Liver (tissue), 9 donors: ENCODE results near the gene SRRM3. TPM values are rescaled to one million over a fixed set of nuclear protein-coding genes. Genes with fewer than 3 reads are reported as not detected.

Experiments used
- DNase-seq: peaks from one replicate; pipeline ENCODE4 v3.0.0-alpha.2; 2017; ENCODE audit warnings: low spot score
- H3K27ac ChIP-seq, 2 donors: one replicate each; pipeline ENCODE4 v1.7.0; 2013; ENCODE audit warnings: inconsistent platforms in 2 of 2, low read length in 2 of 2, control low read depth in 1 of 2, low read depth in 1 of 2, mild to moderate bottlenecking in 1 of 2
- H3K27me3 ChIP-seq, 4 donors: one replicate each; pipeline versions ENCODE4 v1.6.1 to v1.7.0; 2013; ENCODE audit warnings: low read length in 3 of 4, inconsistent platforms in 1 of 4, mild to moderate bottlenecking in 1 of 4, moderate library complexity in 1 of 4; ENCODE audit not compliant: control insufficient read depth in 4 of 4, insufficient read depth in 4 of 4
- H3K36me3 ChIP-seq, 4 donors: one replicate each; pipeline versions ENCODE4 v1.6.1 to v1.7.0; 2013; ENCODE audit warnings: low read length in 3 of 4, mild to moderate bottlenecking in 3 of 4, low read depth in 1 of 4, moderate library complexity in 1 of 4; ENCODE audit not compliant: control insufficient read depth in 4 of 4, insufficient read depth in 3 of 4
- H3K4me1 ChIP-seq, 4 donors: one replicate each; pipeline versions ENCODE4 v1.6.1 to v1.7.0; 2013; ENCODE audit warnings: low read length in 3 of 4, mild to moderate bottlenecking in 3 of 4, moderate library complexity in 1 of 4; ENCODE audit not compliant: control insufficient read depth in 4 of 4, insufficient read depth in 4 of 4
- H3K4me3 ChIP-seq, 3 donors: one replicate each; pipeline versions ENCODE4 v1.6.1 to v1.7.0; 2013; ENCODE audit warnings: low read length in 3 of 3, control low read depth in 1 of 3, low read depth in 1 of 3, mild to moderate bottlenecking in 1 of 3
- H3K9ac ChIP-seq, 2 donors: one replicate each; pipeline ENCODE4 v1.7.0; 2013; ENCODE audit warnings: low read length in 2 of 2, mild to moderate bottlenecking in 2 of 2, moderate library complexity in 2 of 2, control low read depth in 1 of 2, low read depth in 1 of 2
- H3K9me3 ChIP-seq, 4 donors: one replicate each; pipeline versions ENCODE4 v1.6.1 to v1.7.0; 2013; ENCODE audit warnings: low read length in 3 of 4; ENCODE audit not compliant: control insufficient read depth in 4 of 4
- CTCF ChIP-seq: fragments of 150-350 bp; IDR thresholded peaks from 2 replicates; pipeline ENCODE4 v1.5.1; 2017; ENCODE audit warnings: improper control_type of control experiment, low read depth, low read length; ENCODE audit not compliant: missing input control
- EGR1 ChIP-seq, 2 donors: IDR thresholded peaks; 2 replicates each; pipeline ENCODE4 v1.6.1; 2016 to 2018; ENCODE audit warnings: antibody characterized with exemption in 2 of 2, low read depth in 2 of 2
- FOXA1 ChIP-seq: IDR thresholded peaks from 2 replicates; pipeline ENCODE4 v1.6.1; 2016; ENCODE audit warnings: antibody characterized with exemption
- FOXA2 ChIP-seq: IDR thresholded peaks from 2 replicates; pipeline ENCODE4 v1.6.1; 2016; ENCODE audit warnings: antibody characterized with exemption
- GABPA ChIP-seq, 2 donors: IDR thresholded peaks in 1 of 2; conservative IDR thresholded peaks in 1 of 2; 2 replicates each; pipeline ENCODE4 v1.6.1; 2016; ENCODE audit warnings: antibody characterized with exemption in 2 of 2, mild to moderate bottlenecking in 1 of 2, moderate library complexity in 1 of 2
- HNF4A ChIP-seq, 2 donors: conservative IDR thresholded peaks; 2 replicates each; pipeline ENCODE4 v1.6.1; 2016; ENCODE audit warnings: antibody characterized with exemption in 2 of 2, mild to moderate bottlenecking in 2 of 2
- HNF4G ChIP-seq: IDR thresholded peaks from 2 replicates; pipeline ENCODE4 v1.6.1; 2016; ENCODE audit warnings: antibody characterized with exemption
- JUND ChIP-seq, 2 donors: IDR thresholded peaks; 2 replicates each; pipeline ENCODE4 v1.6.1; 2016; ENCODE audit warnings: antibody characterized with exemption in 2 of 2
- MAX ChIP-seq: IDR thresholded peaks from 2 replicates; pipeline ENCODE4 v1.6.1; 2016; ENCODE audit warnings: antibody characterized with exemption
- NR2F2 ChIP-seq: IDR thresholded peaks from 2 replicates; pipeline ENCODE4 v1.6.1; 2016; ENCODE audit warnings: antibody characterized with exemption
- RAD21 ChIP-seq, 2 donors: IDR thresholded peaks; 2 replicates each; pipeline ENCODE4 v1.6.1; 2016; ENCODE audit warnings: antibody characterized with exemption in 2 of 2, mild to moderate bottlenecking in 2 of 2
- RXRA ChIP-seq, 2 donors: IDR thresholded peaks; 2 replicates each; pipeline ENCODE4 v1.6.1; 2017 to 2018; ENCODE audit warnings: antibody characterized with exemption in 2 of 2, mild to moderate bottlenecking in 1 of 2
- SP1 ChIP-seq: IDR thresholded peaks from 2 replicates; pipeline ENCODE4 v1.6.1; 2018; ENCODE audit warnings: antibody characterized with exemption, mild to moderate bottlenecking
- YY1 ChIP-seq: IDR thresholded peaks from 2 replicates; pipeline ENCODE4 v1.6.1; 2016; ENCODE audit warnings: antibody characterized with exemption, mild to moderate bottlenecking
- WGBS: extraction: QIAGEN DNeasy Blood & Tissue Kit; methylation state at CpG from one replicate; pipeline ENCODE4 v1.1.7; 2013; 5-methylcytosine and 5-hydroxymethylcytosine counted together
- polyA plus RNA-seq, 2 donors: library from polyadenylated mRNA; stranded (reverse) in 1 of 2; unstranded in 1 of 2; fragments of 200-250 nt in 1 of 2; fragments of >200 nt in 1 of 2; fragmentation: Nextera tagmentation in 1 of 2; extraction: Ambion mirVana in 1 of 2; gene quantifications; one replicate each; pipeline versions ENCODE4 v1.2.1 to v1.2.3, GENCODE V29; 2013 to 2015
- total RNA-seq, 2 donors: library from RNA; depleted of rRNA; stranded (reverse); fragments of >200 nt; gene quantifications; one replicate each; pipeline ENCODE4 v1.2.3, GENCODE V29; 2014
- TF ChIP-seq, protein P1 (sequence below): IDR thresholded peaks from 2 replicates; pipeline ENCODE4 v1.6.1; 2016; ENCODE audit warnings: antibody characterized with exemption, mild to moderate bottlenecking
- donor health status: healthy.
- donor health status: healthy.
- donor health status: healthy.
- donor health status: healthy.
- donor health status: healthy.

The SRRM3 gene
- total and polyA plus RNA-seq, 4 donors: 0.08 to 0.16 TPM; not detected in 2

DNA sequence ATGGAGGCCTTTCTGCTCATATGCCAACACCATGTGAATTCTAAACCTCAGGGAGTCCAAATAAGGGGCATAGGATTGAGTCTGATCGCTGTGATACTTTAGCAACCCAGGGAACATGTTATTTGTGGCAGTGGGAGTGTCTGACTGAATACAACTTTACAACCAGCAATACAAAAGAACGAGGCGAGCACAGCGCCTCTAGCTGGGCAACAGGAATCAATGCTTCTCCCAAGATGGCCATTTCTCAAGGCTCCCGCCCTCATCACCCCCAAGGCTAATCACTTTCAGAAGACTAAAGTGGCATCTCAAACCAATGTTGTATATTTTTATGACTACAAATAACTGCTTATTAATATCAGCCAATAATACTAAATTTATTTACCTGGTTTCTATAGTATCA is 129.0 kb downstream of the SRRM3 start (continued):
- TF ChIP-seq CTCF: no peak
- no peak for TF ChIP-seq SP1
- TF ChIP-seq RAD21 (IDR thresholded peaks at IDR 0.05): no peak
- no peak for TF ChIP-seq JUND (IDR thresholded peaks at IDR 0.05)
- TF ChIP-seq YY1: no peak

- H3K4me1 ChIP-seq: peaks cover 7 to 38% (median 32%) of the 10 kb centered on the region in 4 donors
- no peak overlapping the region for H3K4me3 ChIP-seq
- peaks cover 3 to 22% (median 13%) of the 10 kb centered on the region in 4 donors for H3K36me3 ChIP-seq
- TF ChIP-seq NR2F2 (no peak), HNF4G (no peak), RAD21 (IDR thresholded peaks at IDR 0.05) (no peak), YY1 (no peak), EGR1 (IDR thresholded peaks at IDR 0.05; ENCODE audit: low read depth in 2 of 2) (no peak), RXRA (IDR thresholded peaks at IDR 0.05) (no peak), FOXA2 (no peak), HNF4A (conservative IDR thresholded peaks at IDR 0.05) (no peak), GABPA (IDR thresholded peaks at IDR 0.05 in 1 of 2, conservative IDR thresholded peaks at IDR 0.05 in 1 of 2) (no peak), MAX (no peak), JUND (IDR thresholded peaks at IDR 0.05) (no peak), CTCF (no peak), FOXA1 (no peak)
- TF ChIP-seq, protein P1, sequence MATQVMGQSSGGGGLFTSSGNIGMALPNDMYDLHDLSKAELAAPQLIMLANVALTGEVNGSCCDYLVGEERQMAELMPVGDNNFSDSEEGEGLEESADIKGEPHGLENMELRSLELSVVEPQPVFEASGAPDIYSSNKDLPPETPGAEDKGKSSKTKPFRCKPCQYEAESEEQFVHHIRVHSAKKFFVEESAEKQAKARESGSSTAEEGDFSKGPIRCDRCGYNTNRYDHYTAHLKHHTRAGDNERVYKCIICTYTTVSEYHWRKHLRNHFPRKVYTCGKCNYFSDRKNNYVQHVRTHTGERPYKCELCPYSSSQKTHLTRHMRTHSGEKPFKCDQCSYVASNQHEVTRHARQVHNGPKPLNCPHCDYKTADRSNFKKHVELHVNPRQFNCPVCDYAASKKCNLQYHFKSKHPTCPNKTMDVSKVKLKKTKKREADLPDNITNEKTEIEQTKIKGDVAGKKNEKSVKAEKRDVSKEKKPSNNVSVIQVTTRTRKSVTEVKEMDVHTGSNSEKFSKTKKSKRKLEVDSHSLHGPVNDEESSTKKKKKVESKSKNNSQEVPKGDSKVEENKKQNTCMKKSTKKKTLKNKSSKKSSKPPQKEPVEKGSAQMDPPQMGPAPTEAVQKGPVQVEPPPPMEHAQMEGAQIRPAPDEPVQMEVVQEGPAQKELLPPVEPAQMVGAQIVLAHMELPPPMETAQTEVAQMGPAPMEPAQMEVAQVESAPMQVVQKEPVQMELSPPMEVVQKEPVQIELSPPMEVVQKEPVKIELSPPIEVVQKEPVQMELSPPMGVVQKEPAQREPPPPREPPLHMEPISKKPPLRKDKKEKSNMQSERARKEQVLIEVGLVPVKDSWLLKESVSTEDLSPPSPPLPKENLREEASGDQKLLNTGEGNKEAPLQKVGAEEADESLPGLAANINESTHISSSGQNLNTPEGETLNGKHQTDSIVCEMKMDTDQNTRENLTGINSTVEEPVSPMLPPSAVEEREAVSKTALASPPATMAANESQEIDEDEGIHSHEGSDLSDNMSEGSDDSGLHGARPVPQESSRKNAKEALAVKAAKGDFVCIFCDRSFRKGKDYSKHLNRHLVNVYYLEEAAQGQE: no peak
- no peak for DNase-seq
- 67% methylated on average over 9 of the region's 9 CpGs for WGBS
- H3K9me3 ChIP-seq: no peaks in the 10 kb centered on the region
- no peak overlapping the region for H3K27ac ChIP-seq
- no peak overlapping the region for H3K9ac ChIP-seq
- H3K27me3 ChIP-seq: no peaks in the 10 kb centered on the region
Measured at GRCh38 chr7:76332078-76332477, 130.4 kb downstream of the SRRM3 start.
